Karpas-422 (cell line): ENCODE measurements around the gene IL17RC. TPM values are rescaled to one million over a fixed set of nuclear protein-coding genes. Genes with fewer than 3 reads are reported as not detected.

Experiments used
- DNase-seq: peaks from one replicate; pipeline ENCODE4 v3.0.0-alpha.2; 2015
- H2AFZ ChIP-seq: fragments of 200-600 bp; sonication (generic); 2 replicates; pipeline ENCODE4 v1.6.1; 2014; ENCODE audit warnings: antibody characterized with exemption, low read length, mixed read lengths
- H3K27ac ChIP-seq: fragments of 200-600 bp; sonication (generic); 2 replicates; pipeline ENCODE4 v1.5.1; 2014; ENCODE audit warnings: mild to moderate bottlenecking, low read length, moderate library complexity
- H3K27me3 ChIP-seq: fragments of 200-600 bp; sonication (generic); 2 replicates; pipeline ENCODE4 v1.6.1; 2014; ENCODE audit warnings: low read length, mixed read lengths
- H3K36me3 ChIP-seq: fragments of 200-600 bp; sonication (generic); 2 replicates; pipeline ENCODE4 v1.6.1; 2014; ENCODE audit warnings: low read length, mixed read lengths; ENCODE audit not compliant: insufficient read depth
- H3K4me1 ChIP-seq: fragments of 200-600 bp; sonication (generic); 2 replicates; pipeline ENCODE4 v1.6.1; 2014; ENCODE audit warnings: mild to moderate bottlenecking, low read length, mixed read lengths
- H3K4me2 ChIP-seq: fragments of 200-600 bp; sonication (generic); 2 replicates; pipeline ENCODE4 v1.6.1; 2014; ENCODE audit warnings: low read length, low read depth, mild to moderate bottlenecking; ENCODE audit not compliant: poor library complexity, severe bottlenecking
- H3K4me3 ChIP-seq: fragments of 200-600 bp; sonication (generic); 2 replicates; pipeline ENCODE4 v1.5.1; 2014; ENCODE audit warnings: mild to moderate bottlenecking, antibody characterized with exemption, low read length, mixed read lengths
- H3K79me2 ChIP-seq: fragments of 200-600 bp; sonication (generic); 2 replicates; pipeline ENCODE4 v1.6.1; 2014; ENCODE audit warnings: mild to moderate bottlenecking, low read length, mixed read lengths
- H3K9ac ChIP-seq: fragments of 200-600 bp; sonication (generic); 2 replicates; pipeline ENCODE4 v1.6.0; 2014; ENCODE audit warnings: low read length
- H3K9me2 ChIP-seq: fragments of 200-600 bp; sonication (generic), shearing (Covaris generic); replicated peaks from 2 replicates; pipeline ENCODE4 v1.6.0; 2014; ENCODE audit warnings: mild to moderate bottlenecking, low read length, moderate library complexity; ENCODE audit not compliant: insufficient read depth
- H3K9me3 ChIP-seq: fragments of 300-700, 200-600 bp; sonication (generic); 2 replicates; pipeline ENCODE4 v1.6.1; 2014; ENCODE audit warnings: low read length, mixed read lengths
- H4K20me1 ChIP-seq: fragments of 200-600 bp; sonication (generic); 2 replicates; pipeline ENCODE4 v1.6.1; 2014; ENCODE audit warnings: mild to moderate bottlenecking, antibody characterized with exemption, low read length, low read depth; ENCODE audit not compliant: insufficient read depth
- total RNA-seq: library from RNA; depleted of rRNA; stranded (reverse); fragments of >200 nt; shearing (Covaris generic); gene quantifications from 2 replicates; pipeline ENCODE4 v1.2.3, GENCODE V29; 2014; ENCODE audit warnings: low replicate concordance

The IL17RC gene
- total RNA-seq, 1 experiment from 2014 or later, result 2.5 TPM

GRCh38 chr3:9908286-9908685, 8.6 kb upstream of the IL17RC start:
- Histone ChIP-seq H3K36me3 (no peaks in the 10 kb centered on the region), H3K4me1 (no peaks in the 10 kb centered on the region), H3K79me2 (no peaks in the 10 kb centered on the region), H3K4me2 (no peak overlapping the region), H2AFZ (no peak overlapping the region), H3K9ac (no peak overlapping the region), H3K4me3 (no peak overlapping the region), H3K9me2 (no peaks in the 10 kb centered on the region), H3K27ac (no peak overlapping the region), H4K20me1 (no peaks in the 10 kb centered on the region), H3K9me3 (no peaks in the 10 kb centered on the region), H3K27me3 (no peaks in the 10 kb centered on the region)
- no peak for DNase-seq

GRCh38 chr3:9909221-9910013, 7.5 kb upstream of the IL17RC start:
- Histone ChIP-seq H3K9me2 (no peaks in the 10 kb centered on the region), H3K9ac (no peak overlapping the region), H3K27ac (no peak overlapping the region), H3K4me2 (no peak overlapping the region), H3K36me3 (no peaks in the 10 kb centered on the region), H3K4me3 (no peak overlapping the region), H3K27me3 (no peaks in the 10 kb centered on the region), H2AFZ (no peak overlapping the region), H3K9me3 (no peaks in the 10 kb centered on the region), H3K79me2 (no peaks in the 10 kb centered on the region), H3K4me1 (no peaks in the 10 kb centered on the region), H4K20me1 (no peaks in the 10 kb centered on the region)
- no peak for DNase-seq

DNA sequence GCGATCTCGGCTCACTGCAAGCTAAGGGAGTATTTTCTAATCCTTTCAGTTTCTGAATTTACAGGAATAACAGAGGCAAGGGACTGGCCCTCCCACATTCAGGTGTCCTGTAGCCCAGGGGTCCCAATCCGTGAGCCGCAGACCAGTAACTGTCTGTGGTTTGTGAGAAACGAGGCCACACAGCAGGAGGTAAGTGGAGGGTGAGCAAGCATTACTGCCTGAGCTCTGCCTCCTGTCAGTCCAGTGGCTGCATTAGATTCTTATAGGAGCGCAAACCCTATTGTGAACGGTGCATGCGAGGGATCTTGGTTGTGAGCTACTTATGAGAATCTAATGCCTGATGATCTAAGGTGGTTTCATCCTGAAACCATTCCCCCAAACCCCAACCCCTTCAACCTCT, 5.0 kb upstream of the IL17RC start:
- no peaks in the 10 kb centered on the region for H3K79me2 ChIP-seq
- no peaks in the 10 kb centered on the region for H3K36me3 ChIP-seq
- no peaks in the 10 kb centered on the region for H3K9me2 ChIP-seq
- H3K27me3 ChIP-seq, result no peaks in the 10 kb centered on the region
- no peaks in the 10 kb centered on the region for H3K9me3 ChIP-seq
- no peak overlapping the region for H3K4me3 ChIP-seq
- H4K20me1 ChIP-seq, result no peaks in the 10 kb centered on the region
- H2AFZ ChIP-seq, result no peak overlapping the region
- no peak for DNase-seq
- no peak overlapping the region for H3K4me2 ChIP-seq
- H3K4me1 ChIP-seq, result no peaks in the 10 kb centered on the region
- H3K27ac ChIP-seq, result no peak overlapping the region
- no peak overlapping the region for H3K9ac ChIP-seq

GRCh38 chr3:9912294-9912935, 4.5 kb upstream of the IL17RC start:
- H3K9me3 ChIP-seq, result no peaks in the 10 kb centered on the region

GRCh38 chr3:9913601-9914000, 3.3 kb upstream of the IL17RC start:
- no peak overlapping the region for H3K9ac ChIP-seq
- H3K27me3 ChIP-seq, result no peaks in the 10 kb centered on the region
- no peaks in the 10 kb centered on the region for H3K79me2 ChIP-seq
- H3K9me2 ChIP-seq, result no peaks in the 10 kb centered on the region
- H3K4me2 ChIP-seq, result no peak overlapping the region
- no peak overlapping the region for H3K4me3 ChIP-seq
- H3K9me3 ChIP-seq, result no peaks in the 10 kb centered on the region
- H2AFZ ChIP-seq, result no peak overlapping the region
- no peak overlapping the region for H3K27ac ChIP-seq
- H3K4me1 ChIP-seq, result no peaks in the 10 kb centered on the region
- no peak for DNase-seq
- H3K36me3 ChIP-seq, result no peaks in the 10 kb centered on the region
- no peaks in the 10 kb centered on the region for H4K20me1 ChIP-seq

More at GRCh38 chr3:9912294-9912935, 4.5 kb upstream of the IL17RC start:
- Histone ChIP-seq H3K36me3 (no peaks in the 10 kb centered on the region), H3K4me3 (no peak overlapping the region), H2AFZ (no peak overlapping the region), H3K27me3 (no peaks in the 10 kb centered on the region), H3K9me2 (no peaks in the 10 kb centered on the region), H4K20me1 (no peaks in the 10 kb centered on the region), H3K4me1 (no peaks in the 10 kb centered on the region), H3K27ac (no peak overlapping the region), H3K79me2 (no peaks in the 10 kb centered on the region), H3K4me2 (no peak overlapping the region), H3K9ac (no peak overlapping the region)
- no peak for DNase-seq

GRCh38 chr3:9914011-9914410, 2.9 kb upstream of the IL17RC start:
- Histone ChIP-seq H3K27ac (no peak overlapping the region), H2AFZ (no peak overlapping the region), H3K27me3 (no peaks in the 10 kb centered on the region), H3K9me3 (no peaks in the 10 kb centered on the region), H3K9me2 (no peaks in the 10 kb centered on the region), H3K36me3 (no peaks in the 10 kb centered on the region), H3K9ac (no peak overlapping the region), H3K79me2 (no peaks in the 10 kb centered on the region), H4K20me1 (no peaks in the 10 kb centered on the region), H3K4me1 (no peaks in the 10 kb centered on the region), H3K4me3 (no peak overlapping the region), H3K4me2 (no peak overlapping the region)
- DNase-seq, result peak; percentile 35

- no peaks in the 10 kb centered on the region for H3K4me1 ChIP-seq
- no peak overlapping the region for H3K9ac ChIP-seq
- H3K4me2 ChIP-seq, result no peak overlapping the region
- H3K4me3 ChIP-seq, result no peak overlapping the region
- H3K27me3 ChIP-seq, result no peaks in the 10 kb centered on the region
- no peaks in the 10 kb centered on the region for H4K20me1 ChIP-seq
- no peaks in the 10 kb centered on the region for H3K79me2 ChIP-seq
- H3K27ac ChIP-seq, result no peak overlapping the region
- no peak overlapping the region for H2AFZ ChIP-seq
- no peak for DNase-seq
- H3K9me3 ChIP-seq, result no peaks in the 10 kb centered on the region
- H3K9me2 ChIP-seq, result no peaks in the 10 kb centered on the region
- H3K36me3 ChIP-seq, result no peaks in the 10 kb centered on the region
Observed at GRCh38 chr3:9914559-9915253, 2.2 kb upstream of the IL17RC start.
